ENCODE results near the gene DLG3.

- TF ChIP-seq CTCF (IDR thresholded peaks at IDR 0.05; ENCODE audit: low read depth, low read length, poor library complexity, severe bottlenecking) (no peak), EZH2phosphoT487 (IDR thresholded peaks at IDR 0.05; ENCODE audit: borderline replicate concordance, low read length) (no peak)
Observed at GRCh38 chrX:70479247-70479921, 34.7 kb downstream of the DLG3 start.
